Tibial nerve (tissue), 4 donors: Measurements from ENCODE around the gene ABI2. TPM values are rescaled to one million over a fixed set of nuclear protein-coding genes. Genes with fewer than 3 reads are reported as not detected.

Experiments
- DNase-seq, 2 donors: peaks; one replicate each; pipeline ENCODE4 v3.0.0-alpha.2; 2019; ENCODE audit warnings: low spot score in 2 of 2
- H3K27ac ChIP-seq, 4 donors: fragments of 200-600 bp; sonication (generic) in 3 of 4; one replicate each; pipeline ENCODE4 v1.5.1; 2017 to 2019; ENCODE audit warnings: mild to moderate bottlenecking in 1 of 4
- H3K27me3 ChIP-seq, 2 donors: fragments of 200-600 bp; sonication (generic) in 1 of 2; one replicate each; pipeline versions ENCODE4 v1.5.1 to v1.6.0; 2017 to 2019
- H3K36me3 ChIP-seq, 3 donors: fragments of 200-600 bp; sonication (generic); one replicate each; pipeline ENCODE4 v1.5.1; 2018 to 2019
- H3K4me1 ChIP-seq, 4 donors: fragments of 200-600 bp; sonication (generic) in 3 of 4; one replicate each; pipeline ENCODE4 v1.5.1; 2017 to 2019
- H3K4me3 ChIP-seq, 4 donors: fragments of 200-600 bp; sonication (generic) in 3 of 4; one replicate each; pipeline ENCODE4 v1.5.1; 2017 to 2019; ENCODE audit warnings: mild to moderate bottlenecking in 1 of 4, moderate library complexity in 1 of 4
- H3K9me3 ChIP-seq, 4 donors: fragments of 200-600 bp; sonication (generic) in 3 of 4; one replicate each; pipeline ENCODE4 v1.5.1; 2017 to 2019
- EP300 ChIP-seq, 2 donors: sonication (generic); formaldehyde crosslinking; IDR thresholded peaks; one replicate each; pipeline ENCODE4 v1.6.1; 2017; ENCODE audit warnings: antibody characterized with exemption in 2 of 2, mild to moderate bottlenecking in 1 of 2
- POLR2A ChIP-seq, 2 donors: fragments of 450-650 bp; IDR thresholded peaks; one replicate each; pipeline ENCODE4 v1.6.1; 2017; ENCODE audit warnings: antibody characterized with exemption in 2 of 2, mild to moderate bottlenecking in 2 of 2, moderate library complexity in 2 of 2
- WGBS, 2 donors: methylation state at CpG; one replicate each; pipeline ENCODE4 v1.1.5; 2018; 5-methylcytosine and 5-hydroxymethylcytosine counted together
- total RNA-seq, 4 donors: library from RNA; depleted of rRNA; stranded (reverse); fragments of >200 nt; gene quantifications; one replicate each; pipeline ENCODE4 v1.1.0, GENCODE V29; 2016
- TF ChIP-seq, protein P1 (sequence below), 5 experiments: fragments of 200-600 bp in 3 of 5; fragments of 450-650 bp in 2 of 5; sonication (generic) in 3 of 5; IDR thresholded peaks; one replicate each; pipeline ENCODE4 v1.5.1; 2016 to 2019; ENCODE audit warnings: antibody characterized with exemption in 5 of 5, mild to moderate bottlenecking in 3 of 5, moderate library complexity in 2 of 5

Gene ABI2
- total RNA-seq, 4 donors from 2014 or later = 33.3 to 60.7 (median 42.7) TPM

DNA sequence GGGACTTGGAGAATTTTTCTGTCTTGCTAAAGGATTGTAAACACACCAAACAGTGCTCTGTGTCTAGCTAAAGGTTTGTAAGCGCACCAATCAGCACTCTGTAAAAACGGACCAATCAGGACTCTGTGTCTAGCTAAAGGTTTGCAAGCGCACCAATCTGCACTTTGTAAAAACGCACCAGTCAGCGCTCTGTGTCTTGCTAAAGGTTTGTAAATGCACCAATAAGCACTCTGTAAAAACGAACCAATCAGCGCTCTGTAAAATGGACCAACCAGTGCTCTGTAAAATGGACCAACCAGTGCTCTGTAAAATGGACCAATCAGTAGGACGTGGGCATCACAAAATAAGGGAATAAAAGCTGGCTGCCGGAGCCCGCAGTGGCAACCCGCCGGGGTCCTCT, 16.5 kb downstream of the ABI2 start:
- H3K36me3 ChIP-seq = peaks cover 0 to 21% (median 0%) of the 10 kb centered on the region in 3 donors
- peaks cover 0 to 13% (median 0%) of the 10 kb centered on the region in 4 donors for H3K4me1 ChIP-seq
- no peaks in the 10 kb centered on the region for H3K27me3 ChIP-seq
- 91 to 98% methylated on average over 12 of the region's 12 CpGs for WGBS, 2 donors
- H3K27ac ChIP-seq = no peak overlapping the region
- DNase-seq = no peak
- H3K4me3 ChIP-seq = no peak overlapping the region
- no peak for TF ChIP-seq EP300 (IDR thresholded peaks at IDR 0.05)
- TF ChIP-seq, protein P1, sequence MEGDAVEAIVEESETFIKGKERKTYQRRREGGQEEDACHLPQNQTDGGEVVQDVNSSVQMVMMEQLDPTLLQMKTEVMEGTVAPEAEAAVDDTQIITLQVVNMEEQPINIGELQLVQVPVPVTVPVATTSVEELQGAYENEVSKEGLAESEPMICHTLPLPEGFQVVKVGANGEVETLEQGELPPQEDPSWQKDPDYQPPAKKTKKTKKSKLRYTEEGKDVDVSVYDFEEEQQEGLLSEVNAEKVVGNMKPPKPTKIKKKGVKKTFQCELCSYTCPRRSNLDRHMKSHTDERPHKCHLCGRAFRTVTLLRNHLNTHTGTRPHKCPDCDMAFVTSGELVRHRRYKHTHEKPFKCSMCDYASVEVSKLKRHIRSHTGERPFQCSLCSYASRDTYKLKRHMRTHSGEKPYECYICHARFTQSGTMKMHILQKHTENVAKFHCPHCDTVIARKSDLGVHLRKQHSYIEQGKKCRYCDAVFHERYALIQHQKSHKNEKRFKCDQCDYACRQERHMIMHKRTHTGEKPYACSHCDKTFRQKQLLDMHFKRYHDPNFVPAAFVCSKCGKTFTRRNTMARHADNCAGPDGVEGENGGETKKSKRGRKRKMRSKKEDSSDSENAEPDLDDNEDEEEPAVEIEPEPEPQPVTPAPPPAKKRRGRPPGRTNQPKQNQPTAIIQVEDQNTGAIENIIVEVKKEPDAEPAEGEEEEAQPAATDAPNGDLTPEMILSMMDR (IDR thresholded peaks at IDR 0.05) = no peak
- no peak for TF ChIP-seq POLR2A (IDR thresholded peaks at IDR 0.05)
- no peaks in the 10 kb centered on the region for H3K9me3 ChIP-seq

DNA sequence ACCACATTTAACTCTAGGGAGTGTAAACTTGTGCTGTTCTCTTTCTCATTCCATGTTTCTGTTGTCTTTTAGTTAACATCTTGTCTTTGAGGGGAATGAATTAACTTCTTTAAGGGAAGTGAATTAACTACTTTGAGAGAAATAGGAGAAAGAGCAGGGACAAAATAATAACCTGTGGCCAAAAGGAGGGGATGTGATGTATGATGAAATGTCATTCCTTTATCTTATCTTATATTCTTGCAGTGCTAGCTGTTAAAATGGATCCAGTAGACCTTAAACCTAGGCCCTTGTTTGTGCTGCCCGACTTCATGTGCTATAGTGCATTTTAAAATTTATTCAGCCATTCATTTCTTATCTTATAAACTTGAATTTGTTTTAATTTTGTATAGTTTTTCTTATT, 18.4 kb downstream of the ABI2 start:
- Histone ChIP-seq H3K27me3 (no peaks in the 10 kb centered on the region), H3K9me3 (no peaks in the 10 kb centered on the region), H3K4me3 (no peak overlapping the region), H3K4me1 (no peaks in the 10 kb centered on the region), H3K27ac (no peak overlapping the region), H3K36me3 (peaks cover 0 to 23% (median 0%) of the 10 kb centered on the region in 3 donors)
- no peak for DNase-seq
- WGBS, 2 donors = 92 to 97% methylated on average over 1 of the region's 1 CpG
- TF ChIP-seq, protein P1 (IDR thresholded peaks at IDR 0.05) = no peak
- no peak for TF ChIP-seq POLR2A (IDR thresholded peaks at IDR 0.05)

DNA sequence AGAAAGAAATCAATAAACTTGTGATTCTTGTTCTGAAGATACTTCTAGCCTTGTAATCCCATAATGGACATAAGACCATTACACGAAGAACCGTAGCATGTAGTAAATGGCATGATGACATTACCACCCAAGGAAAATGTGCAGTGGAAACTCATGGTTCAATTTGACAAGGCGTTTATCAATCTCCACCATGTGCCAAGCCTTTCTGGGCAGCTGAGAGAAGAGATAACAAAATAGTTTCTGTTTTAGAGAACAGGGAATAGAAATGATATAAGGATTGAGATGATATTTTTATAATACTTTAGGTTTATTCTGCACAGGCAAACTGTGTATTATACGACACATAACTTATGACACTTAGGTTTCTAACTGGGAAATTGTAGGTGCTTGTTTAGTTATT, 19.2 kb downstream of the ABI2 start:
- no peaks in the 10 kb centered on the region for H3K4me1 ChIP-seq
- WGBS, 2 donors = 81 to 85% methylated on average over 4 of the region's 4 CpGs

DNA sequence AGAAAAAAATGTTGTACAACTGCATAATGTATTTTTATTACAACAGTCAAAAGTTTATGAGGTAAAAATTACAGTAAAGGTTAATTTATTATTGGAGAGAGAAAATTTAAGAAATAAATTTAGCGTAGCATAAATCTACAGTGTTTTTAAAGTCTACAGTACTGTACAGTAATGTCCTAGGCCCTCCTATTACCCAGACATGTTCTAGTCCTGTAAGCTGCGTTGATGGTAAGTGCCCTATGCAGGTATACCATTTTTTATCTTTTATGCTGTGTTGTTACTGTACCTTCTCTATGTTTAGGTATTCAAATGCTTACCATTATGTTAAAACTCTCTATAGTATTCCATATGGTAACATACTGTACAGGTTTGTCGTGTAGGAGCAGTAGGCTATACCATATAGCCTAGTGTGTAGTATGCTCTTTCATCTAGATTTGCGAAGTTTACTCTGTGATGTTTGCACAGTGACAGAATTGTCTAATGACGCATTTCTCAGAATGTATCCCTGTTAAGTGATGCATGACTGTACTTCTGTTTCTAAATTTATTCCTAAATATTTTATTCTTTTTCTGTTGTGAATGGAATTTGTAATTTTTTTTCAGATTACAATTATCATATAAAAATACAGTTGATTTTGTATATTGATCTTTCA, 24.5 kb downstream of the ABI2 start:
- Histone ChIP-seq H3K4me1 (no peaks in the 10 kb centered on the region), H3K27me3 (no peaks in the 10 kb centered on the region)
- 90% methylated on average over 5 of the region's 5 CpGs for WGBS, 2 donors

More for the DNA sequence above, 19.2 kb downstream of the ABI2 start:
- Histone ChIP-seq H3K27ac (no peak overlapping the region), H3K4me3 (no peak overlapping the region), H3K9me3 (no peaks in the 10 kb centered on the region), H3K27me3 (no peaks in the 10 kb centered on the region), H3K36me3 (peaks cover 0 to 28% (median 0%) of the 10 kb centered on the region in 3 donors)
- DNase-seq = no peak
- TF ChIP-seq EP300 (IDR thresholded peaks at IDR 0.05) (no peak), POLR2A (IDR thresholded peaks at IDR 0.05) (no peak)
- TF ChIP-seq, protein P1 (IDR thresholded peaks at IDR 0.05) = no peak

DNA sequence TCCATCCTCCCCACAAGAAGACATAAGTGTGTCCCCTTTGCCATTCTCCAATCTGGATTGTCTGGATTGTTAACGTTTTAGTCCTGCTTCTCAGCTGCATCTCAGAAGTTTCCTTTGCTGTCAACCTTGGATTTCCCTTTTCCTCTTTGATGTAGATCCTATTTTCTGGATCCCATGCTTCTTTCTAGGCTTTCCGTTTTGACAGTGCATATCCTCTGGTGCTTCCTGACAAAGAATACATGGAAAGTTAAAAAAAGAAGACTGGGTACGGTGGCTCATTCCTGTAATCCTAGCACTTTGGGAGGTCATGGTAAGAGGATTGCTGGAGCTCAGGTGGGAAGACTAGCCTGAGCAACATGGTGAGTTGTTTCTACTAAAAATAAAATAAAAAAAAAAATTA, 26.8 kb downstream of the ABI2 start:
- H3K27me3 ChIP-seq = no peaks in the 10 kb centered on the region
- whole genome bisulfite sequencing, 2 donors = 71 to 89% methylated on average over 3 of the region's 3 CpGs
- peaks cover 0 to 7% (median 0%) of the 10 kb centered on the region in 3 donors for H3K36me3 ChIP-seq
- H3K27ac ChIP-seq = no peak overlapping the region
- no peaks in the 10 kb centered on the region for H3K4me1 ChIP-seq
- TF ChIP-seq POLR2A (IDR thresholded peaks at IDR 0.05) (no peak), EP300 (IDR thresholded peaks at IDR 0.05) (no peak)
- TF ChIP-seq, protein P1 (IDR thresholded peaks at IDR 0.05) = no peak
- no peak overlapping the region for H3K4me3 ChIP-seq
- H3K9me3 ChIP-seq = no peaks in the 10 kb centered on the region
- DNase-seq = no peak

More for the DNA sequence above, 24.5 kb downstream of the ABI2 start:
- peaks cover 0 to 14% (median 0%) of the 10 kb centered on the region in 3 donors for H3K36me3 ChIP-seq
- H3K9me3 ChIP-seq = no peaks in the 10 kb centered on the region
- no peak overlapping the region for H3K27ac ChIP-seq
- TF ChIP-seq POLR2A (IDR thresholded peaks at IDR 0.05) = no peak
- TF ChIP-seq, protein P1 (IDR thresholded peaks at IDR 0.05) = no peak
- no peak for TF ChIP-seq EP300 (IDR thresholded peaks at IDR 0.05)
- no peak for DNase-seq
- no peak overlapping the region for H3K4me3 ChIP-seq
